A549 (cell line): ENCODE results near the gene SLC35D3. TPM values are rescaled to one million over a fixed set of nuclear protein-coding genes. Genes with fewer than 3 reads are reported as not detected.

Source experiments
- ATAC-seq, 2 experiments: fragments of 200-7000 bp in 1 of 2; fragments of >200 bp in 1 of 2; cut with Nextera tagmentation in 1 of 2; cut with Tn5 transposase in 1 of 2; 3 replicates each; pipeline versions ENCODE4 v1.8.0 to v1.9.1; 2018 to 2020; ENCODE audit warnings: mild to moderate bottlenecking in 1 of 2, moderate library complexity in 1 of 2
- CTCF ChIA-PET: fragments of 300-600 bp; sonication (Branson Sonifier 250); formaldehyde crosslinking; extraction: SDS; loops from one replicate; lab custom pipeline; 2021; ENCODE audit warnings: antibody characterized with exemption, inconsistent platforms; lab: Yijun Ruan, JAX
- POLR2A ChIA-PET: fragments of 350-600 bp; formaldehyde crosslinking; extraction: SDS; loops from one replicate; lab custom pipeline; 2021; ENCODE audit warnings: antibody characterized with exemption, inconsistent platforms; lab: Yijun Ruan, JAX
- DNase-seq, 2 experiments: peaks; one replicate each; pipeline versions ENCODE4 v3.0.0 to v3.0.0-alpha.2; 2011 to 2016; ENCODE audit warnings: low read depth in 1 of 2, low spot score in 1 of 2
- FAIRE-seq: peaks from 2 replicates; lab custom pipeline; 2011; peaks lifted over from hg19 to GRCh38; lab: Jason Lieb, UNC
- H3K27ac ChIP-seq, 2 experiments: fragments of >200 bp; sonication (Bioruptor Twin); formaldehyde crosslinking; 3 replicates each; pipeline ENCODE4 v1.5.1; 2016 to 2017
- H3K4me1 ChIP-seq: fragments of >200 bp; sonication (Bioruptor Twin); formaldehyde crosslinking; 3 replicates; pipeline ENCODE4 v1.6.1; 2016
- H3K4me2 ChIP-seq: fragments of >200 bp; sonication (Bioruptor Twin); formaldehyde crosslinking; 3 replicates; pipeline ENCODE4 v1.6.1; 2016
- H3K4me3 ChIP-seq: fragments of >200 bp; sonication (Bioruptor Twin); formaldehyde crosslinking; 3 replicates; pipeline ENCODE4 v1.5.1; 2016
- H3K9me3 ChIP-seq: fragments of >200 bp; sonication (Bioruptor Twin); formaldehyde crosslinking; 3 replicates; pipeline ENCODE4 v1.6.1; 2016
- ATOH8 ChIP-seq: fragments of 250-450 bp; sonication (Bioruptor Pico); IDR thresholded peaks from 2 replicates; pipeline ENCODE4 v1.5.0; 2020; ENCODE audit warnings: low read depth, mild to moderate bottlenecking, moderate library complexity
- CBX2 ChIP-seq: fragments of 200-600 bp; sonication (generic); IDR thresholded peaks from 2 replicates; pipeline ENCODE4 v1.6.1; 2016; ENCODE audit warnings: low read depth, mild to moderate bottlenecking, borderline replicate concordance
- CEBPB ChIP-seq, 2 experiments: fragments of >200 bp in 1 of 2; sonication (Bioruptor Twin) in 1 of 2; formaldehyde crosslinking in 1 of 2; IDR thresholded peaks; 2 replicates each; pipeline ENCODE4 v1.6.1; 2012 to 2016
- EP300 ChIP-seq, 2 experiments: fragments of >200 bp; sonication (Bioruptor Twin); formaldehyde crosslinking; IDR thresholded peaks; 2 replicates in 1 of 2; 3 replicates in 1 of 2; pipeline ENCODE4 v1.6.1; 2016 to 2017
- FOSB ChIP-seq: fragments of 250-450 bp; sonication (Bioruptor Pico); IDR thresholded peaks from 2 replicates; pipeline ENCODE4 v1.5.0; 2020; ENCODE audit warnings: mild to moderate bottlenecking, moderate library complexity
- FOSL2 ChIP-seq, 2 experiments: fragments of 450-650 bp in 1 of 2; fragments of >200 bp in 1 of 2; sonication (Bioruptor Twin) in 1 of 2; formaldehyde crosslinking; IDR thresholded peaks; 2 replicates each; pipeline versions ENCODE4 v1.5.0 to v1.6.1; 2016 to 2020; ENCODE audit warnings: mild to moderate bottlenecking in 1 of 2, moderate library complexity in 1 of 2
- FOXS1 ChIP-seq: fragments of 250-450 bp; sonication (Bioruptor Pico); IDR thresholded peaks from 2 replicates; pipeline ENCODE4 v1.5.0; 2020; ENCODE audit warnings: mild to moderate bottlenecking, moderate library complexity
- HOXA7 ChIP-seq: fragments of 250-450 bp; sonication (Bioruptor Pico); IDR thresholded peaks from 2 replicates; pipeline ENCODE4 v1.5.0; 2020; ENCODE audit warnings: mild to moderate bottlenecking, moderate library complexity
- HOXB13 ChIP-seq: fragments of 250-450 bp; sonication (Bioruptor Pico); IDR thresholded peaks from 2 replicates; pipeline ENCODE4 v1.5.0; 2020; ENCODE audit warnings: low read depth, mild to moderate bottlenecking, moderate library complexity
- HOXB5 ChIP-seq: fragments of 250-450 bp; sonication (Bioruptor Pico); IDR thresholded peaks from 2 replicates; pipeline ENCODE4 v1.5.0; 2020; ENCODE audit warnings: mild to moderate bottlenecking, moderate library complexity
- KDM1A ChIP-seq: fragments of 200-600 bp; sonication (generic); IDR thresholded peaks from 2 replicates; pipeline ENCODE4 v1.6.1; 2016; ENCODE audit warnings: low read depth, mild to moderate bottlenecking
- NPAS2 ChIP-seq: fragments of 250-450 bp; sonication (Bioruptor Pico); IDR thresholded peaks from 2 replicates; pipeline ENCODE4 v1.8.0; 2022; ENCODE audit warnings: mild to moderate bottlenecking, moderate library complexity, borderline replicate concordance
- POLR2AphosphoS2 ChIP-seq: conservative IDR thresholded peaks from 2 replicates; pipeline ENCODE4 v1.6.1; 2012; ENCODE audit warnings: low read length, improper control_type of control experiment, inconsistent platforms
- RAD21 ChIP-seq, 2 experiments: fragments of >200 bp in 1 of 2; sonication (Bioruptor Twin) in 1 of 2; formaldehyde crosslinking in 1 of 2; IDR thresholded peaks in 1 of 2; conservative IDR thresholded peaks in 1 of 2; 2 replicates in 1 of 2; 3 replicates in 1 of 2; pipeline ENCODE4 v1.6.1; 2012 to 2018; ENCODE audit warnings: inconsistent platforms in 1 of 2
- RARB ChIP-seq: fragments of 250-450 bp; sonication (Bioruptor Pico); IDR thresholded peaks from 2 replicates; pipeline ENCODE4 v1.8.0; 2021; ENCODE audit warnings: mild to moderate bottlenecking, moderate library complexity
- RCOR1 ChIP-seq: fragments of 150-350 bp; IDR thresholded peaks from 2 replicates; pipeline ENCODE4 v1.6.1; 2014; ENCODE audit warnings: antibody characterized with exemption, low read length, low read depth
- ZFP36 ChIP-seq: fragments of 450-650 bp; IDR thresholded peaks from 2 replicates; pipeline ENCODE4 v1.6.1; 2014; ENCODE audit warnings: borderline replicate concordance; ENCODE audit not compliant: partially characterized antibody
- ZSCAN20 ChIP-seq: fragments of 250-450 bp; sonication (Bioruptor Pico); IDR thresholded peaks from 2 replicates; pipeline ENCODE4 v1.8.0; 2022; ENCODE audit warnings: mild to moderate bottlenecking, moderate library complexity
- WGBS: methylation state at CpG from one replicate; pipeline ENCODE4 v1.1.6; 2017; ENCODE audit errors: missing lambda C conversion rate; 5-methylcytosine and 5-hydroxymethylcytosine counted together
- polyA plus RNA-seq, 4 experiments: library from polyadenylated mRNA; depleted of rRNA in 3 of 4; stranded (reverse); fragments of >200 nt; fragmentation: RNase III in 1 of 4; extraction: RNeasy Plus Mini Kit Qiagen cat#74134 plus additional on column Dnase treatment in 1 of 4; gene quantifications; 2 replicates in 3 of 4; 3 replicates in 1 of 4; pipeline ENCODE4 v1.2.3, GENCODE V29; 2011 to 2017
- TF ChIP-seq, protein P1 (sequence below): fragments of 450-650 bp; IDR thresholded peaks from 2 replicates; pipeline ENCODE4 v1.6.1; 2014; ENCODE audit warnings: antibody characterized with exemption
- TF ChIP-seq, protein P2 (sequence below): fragments of 150-350 bp; IDR thresholded peaks from 2 replicates; pipeline ENCODE4 v1.6.1; 2014; ENCODE audit warnings: low read depth, mild to moderate bottlenecking, low read length
- TF ChIP-seq, protein P3 (sequence below): IDR thresholded peaks from 2 replicates; pipeline ENCODE4 v1.6.1; 2012; ENCODE audit warnings: low read depth, borderline replicate concordance
- TF ChIP-seq, protein P4 (sequence below): IDR thresholded peaks from 2 replicates; pipeline ENCODE4 v1.6.1; 2012

Gene SLC35D3
- polyA plus RNA-seq, 2 of the 4 experiments (the other 2 are of a cell fraction) = not detected

DNA sequence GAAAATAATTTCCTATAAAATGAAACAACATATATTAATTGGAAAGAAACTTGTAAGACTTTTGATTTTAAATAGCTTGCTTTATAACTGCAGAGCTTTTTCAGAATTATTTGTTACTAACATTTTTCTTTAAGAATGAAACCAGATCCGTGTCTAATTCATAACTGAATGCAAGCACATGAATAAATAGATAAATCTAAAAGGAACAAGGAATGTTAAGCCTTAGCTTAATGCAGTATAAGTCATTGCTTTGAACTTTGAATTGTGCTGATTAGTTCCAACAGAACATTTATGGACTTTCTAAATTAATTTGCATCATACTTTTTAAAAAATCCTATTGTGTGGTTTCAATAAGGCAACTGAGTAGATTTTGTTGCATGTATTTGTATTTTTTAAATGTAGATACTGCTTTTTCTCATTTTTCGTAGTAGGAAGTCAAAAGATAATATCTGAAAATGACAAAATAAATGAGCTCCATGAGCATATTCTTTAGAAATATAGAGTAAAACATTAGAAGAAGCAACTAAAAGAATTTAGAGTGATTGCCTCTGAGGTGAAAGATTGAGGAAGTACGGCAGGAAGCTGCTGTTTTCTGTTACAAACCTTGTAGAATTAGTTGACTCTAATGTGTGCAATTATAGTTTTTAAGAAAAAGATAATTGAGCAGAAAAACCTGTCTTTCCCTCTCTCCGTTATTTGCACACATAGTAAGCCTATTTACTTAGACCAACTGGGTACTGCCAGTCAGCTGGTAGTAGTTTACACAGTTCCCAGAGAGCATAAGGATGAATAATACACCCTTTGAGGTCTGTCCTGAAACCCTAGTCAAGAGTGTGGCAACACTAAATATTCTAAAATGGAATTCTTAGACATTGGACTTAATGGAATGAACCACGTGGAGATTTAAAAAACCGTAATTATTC is 32.6 kb upstream of the SLC35D3 start:
- CTCF ChIA-PET = interaction anchor here (0.6 to 1.5 kb wide), 2 partner anchors 97 to 217 kb away, joined by 3 to 4 read pairs; partner anchors contain the start of gene MAP3K5
- TF ChIP-seq RARB (no peak), KDM1A (no peak), RCOR1 (no peak), ATOH8 (CRISPR knock-in tag) (no peak), HOXA7 (no peak), HOXB5 (no peak), RAD21 (conservative IDR thresholded peaks at IDR 0.05 in 1 of 2, IDR thresholded peaks at IDR 0.05 in 1 of 2) (no peak), POLR2AphosphoS2 (no peak), FOSB (CRISPR knock-in tag) (no peak), EP300 (IDR thresholded peaks at IDR 0.05) (no peak), ZSCAN20 (CRISPR knock-in tag) (no peak), CBX2 (no peak)
- TF ChIP-seq, protein P1, sequence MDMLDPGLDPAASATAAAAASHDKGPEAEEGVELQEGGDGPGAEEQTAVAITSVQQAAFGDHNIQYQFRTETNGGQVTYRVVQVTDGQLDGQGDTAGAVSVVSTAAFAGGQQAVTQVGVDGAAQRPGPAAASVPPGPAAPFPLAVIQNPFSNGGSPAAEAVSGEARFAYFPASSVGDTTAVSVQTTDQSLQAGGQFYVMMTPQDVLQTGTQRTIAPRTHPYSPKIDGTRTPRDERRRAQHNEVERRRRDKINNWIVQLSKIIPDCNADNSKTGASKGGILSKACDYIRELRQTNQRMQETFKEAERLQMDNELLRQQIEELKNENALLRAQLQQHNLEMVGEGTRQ = no peak
- TF ChIP-seq, protein P2, sequence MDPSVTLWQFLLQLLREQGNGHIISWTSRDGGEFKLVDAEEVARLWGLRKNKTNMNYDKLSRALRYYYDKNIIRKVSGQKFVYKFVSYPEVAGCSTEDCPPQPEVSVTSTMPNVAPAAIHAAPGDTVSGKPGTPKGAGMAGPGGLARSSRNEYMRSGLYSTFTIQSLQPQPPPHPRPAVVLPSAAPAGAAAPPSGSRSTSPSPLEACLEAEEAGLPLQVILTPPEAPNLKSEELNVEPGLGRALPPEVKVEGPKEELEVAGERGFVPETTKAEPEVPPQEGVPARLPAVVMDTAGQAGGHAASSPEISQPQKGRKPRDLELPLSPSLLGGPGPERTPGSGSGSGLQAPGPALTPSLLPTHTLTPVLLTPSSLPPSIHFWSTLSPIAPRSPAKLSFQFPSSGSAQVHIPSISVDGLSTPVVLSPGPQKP = no peak
- peak overlapping the region; percentile 56 for H3K4me2 ChIP-seq
- peak in 1 of 2 experiments; percentile 15 for DNase-seq
- POLR2A ChIA-PET = no interaction called here
- H3K4me3 ChIP-seq = no peak overlapping the region
- peaks cover 44% of the 10 kb centered on the region for H3K4me1 ChIP-seq
- WGBS = 58% methylated on average over 6 of the region's 6 CpGs
- peak in 1 of 2 experiments; percentile 49; a peak in 1 of 6 replicates for ATAC-seq
- H3K27ac ChIP-seq = no peak overlapping the region
- H3K9me3 ChIP-seq = no peaks in the 10 kb centered on the region
- FAIRE-seq = no peak

- TF ChIP-seq HOXB13 (CRISPR knock-in tag) = no peak
- TF ChIP-seq ZFP36 = no peak
- TF ChIP-seq FOXS1 = no peak
- no peak for TF ChIP-seq EP300 (IDR thresholded peaks at IDR 0.05)
- TF ChIP-seq, protein P3, sequence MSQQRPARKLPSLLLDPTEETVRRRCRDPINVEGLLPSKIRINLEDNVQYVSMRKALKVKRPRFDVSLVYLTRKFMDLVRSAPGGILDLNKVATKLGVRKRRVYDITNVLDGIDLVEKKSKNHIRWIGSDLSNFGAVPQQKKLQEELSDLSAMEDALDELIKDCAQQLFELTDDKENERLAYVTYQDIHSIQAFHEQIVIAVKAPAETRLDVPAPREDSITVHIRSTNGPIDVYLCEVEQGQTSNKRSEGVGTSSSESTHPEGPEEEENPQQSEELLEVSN = no peak
- TF ChIP-seq, protein P4, sequence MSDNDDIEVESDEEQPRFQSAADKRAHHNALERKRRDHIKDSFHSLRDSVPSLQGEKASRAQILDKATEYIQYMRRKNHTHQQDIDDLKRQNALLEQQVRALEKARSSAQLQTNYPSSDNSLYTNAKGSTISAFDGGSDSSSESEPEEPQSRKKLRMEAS = no peak
- no peak for TF ChIP-seq CEBPB (IDR thresholded peaks at IDR 0.05)
- TF ChIP-seq FOSL2 (IDR thresholded peaks at IDR 0.05) = no peak
- TF ChIP-seq FOSL2 (CRISPR knock-in tag; IDR thresholded peaks at IDR 0.05) = no peak
- no peak for TF ChIP-seq FOSB (CRISPR knock-in tag)
- no peak for TF ChIP-seq NPAS2
- TF ChIP-seq, all 56 proteins: peak for 0
- no peak for DNase-seq
- Histone ChIP-seq H3K27ac (no peak overlapping the region), H3K4me1 (peaks cover 44% of the 10 kb centered on the region), H3K9me3 (no peaks in the 10 kb centered on the region), H3K4me3 (no peak overlapping the region), H3K4me2 (peak overlapping the region; percentile 56)
- no peak for ATAC-seq
- CTCF ChIA-PET = interaction anchor here (0.6 to 1.5 kb wide), 3 partner anchors 14 to 216 kb away, joined by 3 to 4 read pairs (median 3); partner anchors contain the start of gene MAP3K5
- POLR2A ChIA-PET = no interaction called here
- no peak for FAIRE-seq
- WGBS = 92% methylated on average over 4 of the region's 4 CpGs
Measured at GRCh38 chr6:136890194-136890839, 31.8 kb upstream of the SLC35D3 start.
